HG03095 (cell line): ENCODE results near the gene DAZ1.
"Not testable (repeated sequence)": the region's sequence is repeated elsewhere in the genome, so short reads cannot be mapped to it uniquely, and the experiment has no call there.

Experiments used
- ATAC-seq: cut with Tn5 transposase; IDR thresholded peaks from one replicate; pipeline ENCODE4 v1.9.1; 2021; ENCODE audit warnings: moderate library complexity; ENCODE audit not compliant: unreplicated experiment

Gene DAZ1, protein sequence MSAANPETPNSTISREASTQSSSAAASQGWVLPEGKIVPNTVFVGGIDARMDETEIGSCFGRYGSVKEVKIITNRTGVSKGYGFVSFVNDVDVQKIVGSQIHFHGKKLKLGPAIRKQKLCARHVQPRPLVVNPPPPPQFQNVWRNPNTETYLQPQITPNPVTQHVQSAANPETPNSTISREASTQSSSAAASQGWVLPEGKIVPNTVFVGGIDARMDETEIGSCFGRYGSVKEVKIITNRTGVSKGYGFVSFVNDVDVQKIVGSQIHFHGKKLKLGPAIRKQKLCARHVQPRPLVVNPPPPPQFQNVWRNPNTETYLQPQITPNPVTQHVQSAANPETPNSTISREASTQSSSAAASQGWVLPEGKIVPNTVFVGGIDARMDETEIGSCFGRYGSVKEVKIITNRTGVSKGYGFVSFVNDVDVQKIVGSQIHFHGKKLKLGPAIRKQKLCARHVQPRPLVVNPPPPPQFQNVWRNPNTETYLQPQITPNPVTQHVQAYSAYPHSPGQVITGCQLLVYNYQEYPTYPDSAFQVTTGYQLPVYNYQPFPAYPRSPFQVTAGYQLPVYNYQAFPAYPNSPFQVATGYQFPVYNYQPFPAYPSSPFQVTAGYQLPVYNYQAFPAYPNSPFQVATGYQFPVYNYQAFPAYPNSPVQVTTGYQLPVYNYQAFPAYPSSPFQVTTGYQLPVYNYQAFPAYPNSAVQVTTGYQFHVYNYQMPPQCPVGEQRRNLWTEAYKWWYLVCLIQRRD

DNA sequence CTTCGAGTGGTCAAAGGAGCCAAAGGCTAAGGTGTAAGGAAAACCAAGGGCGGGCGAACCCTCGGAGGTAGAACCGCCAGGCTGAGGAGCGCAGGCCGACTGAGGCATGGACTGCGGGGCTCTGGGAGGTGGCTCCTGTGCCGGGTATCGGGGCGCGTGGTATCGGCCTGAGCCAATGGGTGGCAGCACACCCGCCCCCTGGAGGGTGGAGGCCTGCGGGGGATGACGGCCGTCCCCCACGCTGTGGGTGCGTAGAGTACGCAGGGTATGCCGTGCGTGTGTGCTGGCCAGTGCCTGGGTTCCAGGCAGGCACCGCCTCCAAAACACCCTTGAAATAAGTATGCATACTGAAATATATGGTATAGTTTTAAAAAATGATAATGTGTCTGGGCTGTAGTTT, at the start of gene DAZ1:
TSS of gene DAZ1 (minus strand) at position 101 of the 400 bp plus-strand sequence. CDS start 208 bp downstream, outside the sequence.
- not testable (repeated sequence) for ATAC-seq

DNA sequence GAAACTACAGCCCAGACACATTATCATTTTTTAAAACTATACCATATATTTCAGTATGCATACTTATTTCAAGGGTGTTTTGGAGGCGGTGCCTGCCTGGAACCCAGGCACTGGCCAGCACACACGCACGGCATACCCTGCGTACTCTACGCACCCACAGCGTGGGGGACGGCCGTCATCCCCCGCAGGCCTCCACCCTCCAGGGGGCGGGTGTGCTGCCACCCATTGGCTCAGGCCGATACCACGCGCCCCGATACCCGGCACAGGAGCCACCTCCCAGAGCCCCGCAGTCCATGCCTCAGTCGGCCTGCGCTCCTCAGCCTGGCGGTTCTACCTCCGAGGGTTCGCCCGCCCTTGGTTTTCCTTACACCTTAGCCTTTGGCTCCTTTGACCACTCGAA, 20.4 kb upstream of the DAZ1 start, which contains the start of gene DAZ2:
TSS of gene DAZ2 (plus strand) at position 301 of the 400 bp plus-strand sequence. CDS start 208 bp downstream, outside the sequence.
- not testable (repeated sequence) for ATAC-seq

DNA sequence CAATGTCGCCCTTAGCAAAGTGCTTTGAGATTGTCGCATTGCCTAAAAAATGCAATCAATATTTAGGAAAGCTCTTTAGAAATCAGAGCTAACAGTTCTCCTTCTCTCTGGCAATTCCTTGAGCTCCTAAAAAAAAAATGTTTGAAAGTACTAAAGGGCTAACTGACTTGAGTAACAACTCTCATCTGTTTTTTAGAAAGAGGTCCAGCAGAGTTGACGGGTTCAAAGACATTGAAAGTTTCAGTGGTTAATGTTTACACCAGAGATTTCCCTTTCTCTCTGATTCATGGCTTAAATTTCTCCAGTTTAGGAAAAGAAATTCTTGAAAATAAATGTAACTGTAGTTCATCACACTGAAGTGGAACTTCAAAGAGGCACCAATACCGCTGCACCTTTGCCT, 11.9 kb upstream of the DAZ1 start:
- not testable (repeated sequence) for ATAC-seq

DNA sequence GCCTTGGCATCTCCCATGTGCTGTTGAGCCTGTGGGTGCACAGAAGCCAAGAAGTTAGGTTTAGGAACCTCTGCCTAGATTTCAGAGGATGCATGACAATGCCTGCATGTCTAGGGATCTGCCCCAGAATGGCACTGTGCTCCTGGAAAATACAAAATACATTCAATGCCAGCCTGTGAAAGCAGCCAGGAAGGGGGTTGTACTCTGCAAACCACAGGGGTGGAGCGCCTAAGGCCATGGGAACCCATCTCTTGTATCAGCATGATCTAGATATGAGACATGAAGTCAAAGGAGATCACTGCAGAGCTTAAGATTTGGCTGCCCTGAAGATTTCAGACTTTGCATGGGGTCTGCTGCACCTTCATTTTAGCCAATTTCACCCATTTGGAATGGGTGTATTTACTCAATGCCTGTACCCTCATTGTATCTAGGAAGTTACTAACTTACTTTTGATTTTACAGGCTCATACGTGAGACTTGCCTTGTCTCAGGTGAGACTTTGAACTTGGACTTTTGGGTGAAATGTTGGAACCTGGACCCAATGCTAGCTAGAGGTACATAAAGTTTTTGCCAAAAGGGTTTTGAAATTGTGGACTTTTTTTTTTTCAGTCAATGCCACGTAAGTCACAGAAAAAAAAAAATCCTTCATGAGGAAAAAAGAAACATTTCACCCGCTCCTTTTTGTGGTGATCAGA, 11.1 kb upstream of the DAZ1 start:
- not testable (repeated sequence) for ATAC-seq

DNA sequence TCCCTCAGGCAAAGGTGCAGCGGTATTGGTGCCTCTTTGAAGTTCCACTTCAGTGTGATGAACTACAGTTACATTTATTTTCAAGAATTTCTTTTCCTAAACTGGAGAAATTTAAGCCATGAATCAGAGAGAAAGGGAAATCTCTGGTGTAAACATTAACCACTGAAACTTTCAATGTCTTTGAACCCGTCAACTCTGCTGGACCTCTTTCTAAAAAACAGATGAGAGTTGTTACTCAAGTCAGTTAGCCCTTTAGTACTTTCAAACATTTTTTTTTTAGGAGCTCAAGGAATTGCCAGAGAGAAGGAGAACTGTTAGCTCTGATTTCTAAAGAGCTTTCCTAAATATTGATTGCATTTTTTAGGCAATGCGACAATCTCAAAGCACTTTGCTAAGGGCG, 8.6 kb upstream of the DAZ1 start:
- not testable (repeated sequence) for ATAC-seq
